Right ventricle myocardium inferior (tissue), 1 donor: ENCODE data around the gene CD226. TPM values are rescaled to one million over a fixed set of nuclear protein-coding genes. Genes with fewer than 3 reads are reported as not detected.
A peak's percentile ranks its signal among the peaks of the same experiment; 100 is the strongest.
"Not testable (repeated sequence)": the region's sequence is repeated elsewhere in the genome, so short reads cannot be mapped to it uniquely, and the experiment has no call there.

Experiments used
- ATAC-seq: fragments of 200-7000 bp; cut with Tn5 transposase; one replicate; pipeline ENCODE4 v1.9.1; 2020; ENCODE audit warnings: mild to moderate bottlenecking, moderate library complexity
- DNase-seq: peaks from one replicate; pipeline ENCODE4 v3.0.0; 2021; ENCODE audit errors: missing footprints
- intact Hi-C: fragments of 100-400 bp; cut with DNase I; formaldehyde crosslinking; loops from one replicate; pipeline ENCODE4 v1.11.0; 2022
- total RNA-seq: library from RNA; stranded (reverse); fragmentation: NEBNext Ultra II Directional; extraction: Animal tissue kit (Norgen Biotek cat#: 25700); gene quantifications from one replicate; pipeline ENCODE4 v1.2.1, GENCODE V29; 2021
- donor health status: DM: no; HTN: yes; CAD: no; lungs with severe emphysema.

Gene CD226
- total RNA-seq, 1 donor from 2014 or later, result 0.95 TPM

GRCh38 chr18:69843015-69843414, 104.7 kb downstream of the CD226 start:
- ATAC-seq (no peak), DNase-seq (no peak)
- intact Hi-C loops, result no loop called here

- DNase-seq, result no peak
- intact Hi-C loops, result no loop called here
- no peak for ATAC-seq
These were observed 106.6 kb downstream of the CD226 start for GRCh38 chr18:69841117-69841516.

- DNase-seq (no peak), ATAC-seq (no peak)
- intact Hi-C loops, result no loop called here
These were observed 107.2 kb downstream of the CD226 start for GRCh38 chr18:69840445-69840844.

- DNase-seq, result no peak
- intact Hi-C loops, result no loop called here
These were observed 107.7 kb downstream of the CD226 start for GRCh38 chr18:69840001-69840400.

GRCh38 chr18:69839497-69839896, 108.2 kb downstream of the CD226 start:
- ATAC-seq (no peak), DNase-seq (no peak)
- intact Hi-C loops, result no loop called here

More at GRCh38 chr18:69840001-69840400, 107.7 kb downstream of the CD226 start:
- ATAC-seq, result no peak

- DNase-seq (no peak), ATAC-seq (no peak)
- intact Hi-C loops, result no loop called here
These were observed 108.9 kb downstream of the CD226 start for GRCh38 chr18:69838620-69839411.

- ATAC-seq (no peak), DNase-seq (no peak)
- intact Hi-C loops, result no loop called here
These were observed 109.7 kb downstream of the CD226 start for GRCh38 chr18:69838003-69838402.

GRCh38 chr18:69834980-69835379, 112.7 kb downstream of the CD226 start:
- DNase-seq, result peak; percentile 51

GRCh38 chr18:69830189-69830588, 117.5 kb downstream of the CD226 start:
- ATAC-seq (no peak), DNase-seq (no peak)
- intact Hi-C loops, result no loop called here

More at GRCh38 chr18:69834980-69835379, 112.7 kb downstream of the CD226 start:
- ATAC-seq, intact Hi-C loops: not testable (repeated sequence)

GRCh38 chr18:69820538-69820937, 127.1 kb downstream of the CD226 start:
- DNase-seq (no peak), ATAC-seq (no peak)
- intact Hi-C loops, result no loop called here

- ATAC-seq (no peak), DNase-seq (no peak)
- intact Hi-C loops, result no loop called here
These were observed 128.2 kb downstream of the CD226 start for GRCh38 chr18:69819460-69819859.

GRCh38 chr18:69817335-69817940, 130.2 kb downstream of the CD226 start:
- intact Hi-C loops, result no loop called here
- no peak for DNase-seq
- ATAC-seq, result no peak

GRCh38 chr18:69814861-69815385, 132.8 kb downstream of the CD226 start:
- intact Hi-C loops, result no loop called here
- ATAC-seq (no peak), DNase-seq (no peak)

GRCh38 chr18:69813559-69813958, 134.1 kb downstream of the CD226 start:
- no peak for ATAC-seq
- no peak for DNase-seq
- intact Hi-C loops, result no loop called here

- ATAC-seq, result no peak
- DNase-seq, result no peak
- intact Hi-C loops, result no loop called here
These were observed 139.3 kb downstream of the CD226 start for GRCh38 chr18:69808399-69808798.

GRCh38 chr18:69804776-69805501, 142.7 kb downstream of the CD226 start:
- no peak for DNase-seq
- intact Hi-C loops, result no loop called here
- no peak for ATAC-seq
